H1 (cell line): Measurements from ENCODE around the gene AP3S1. TPM values are rescaled to one million over a fixed set of nuclear protein-coding genes. Genes with fewer than 3 reads are reported as not detected.

Source experiments
- CHD7 ChIP-seq: fragments of 300-600 bp; sonication (generic); IDR thresholded peaks from 2 replicates; pipeline ENCODE4 v1.7.1; 2012; ENCODE audit warnings: low read length, moderate library complexity, mild to moderate bottlenecking, inconsistent platforms; ENCODE audit not compliant: insufficient replicate concordance
- HDAC6 ChIP-seq: IDR thresholded peaks from one replicate; pipeline ENCODE4 v1.7.1; 2012; ENCODE audit warnings: low read depth, mild to moderate bottlenecking, inconsistent platforms, low read length, moderate library complexity
- RAD21 ChIP-seq, 2 experiments: IDR thresholded peaks in 1 of 2; conservative IDR thresholded peaks in 1 of 2; 2 replicates each; pipeline ENCODE4 v1.6.1; 2011; ENCODE audit warnings: low read depth in 2 of 2, low read length in 2 of 2, improper control_type of control experiment in 1 of 2, inconsistent platforms in 1 of 2, mild to moderate bottlenecking in 1 of 2, moderate library complexity in 1 of 2
- SP1 ChIP-seq: IDR thresholded peaks from 2 replicates; pipeline ENCODE4 v1.6.1; 2011; ENCODE audit warnings: low read depth, low read length
- USF2 ChIP-seq: IDR thresholded peaks from 2 replicates; pipeline ENCODE4 v1.6.1; 2011; ENCODE audit warnings: low read length, improper control_type of control experiment
- polyA plus RNA-seq, 7 experiments: library from polyadenylated mRNA; depleted of rRNA in 3 of 7; stranded (reverse) in 5 of 7; unstranded in 2 of 7; fragments of >200 nt in 5 of 7; fragments of 200-250 nt in 2 of 7; gene quantifications; 1 replicate in 5 of 7; 2 replicates in 1 of 7; 4 replicates in 1 of 7; pipeline versions ENCODE4 v1.2.1 to v1.2.3, GENCODE V29; 2011 to 2013; ENCODE audit warnings: missing spikeins in 2 of 7, mixed read lengths in 2 of 7
- total RNA-seq: library from RNA; stranded (reverse); fragmentation: NEBNext Ultra II Directional; extraction: Animal tissue kit (Norgen Biotek cat#: 25700); gene quantifications from 2 replicates; pipeline ENCODE4 v1.2.1, GENCODE V29; 2021

Gene AP3S1
- total and polyA plus RNA-seq, 2 of the 8 experiments (the other 6 are each of a cell fraction or from before 2014, with no cell fraction given), result 26.6 to 72.7 TPM

DNA sequence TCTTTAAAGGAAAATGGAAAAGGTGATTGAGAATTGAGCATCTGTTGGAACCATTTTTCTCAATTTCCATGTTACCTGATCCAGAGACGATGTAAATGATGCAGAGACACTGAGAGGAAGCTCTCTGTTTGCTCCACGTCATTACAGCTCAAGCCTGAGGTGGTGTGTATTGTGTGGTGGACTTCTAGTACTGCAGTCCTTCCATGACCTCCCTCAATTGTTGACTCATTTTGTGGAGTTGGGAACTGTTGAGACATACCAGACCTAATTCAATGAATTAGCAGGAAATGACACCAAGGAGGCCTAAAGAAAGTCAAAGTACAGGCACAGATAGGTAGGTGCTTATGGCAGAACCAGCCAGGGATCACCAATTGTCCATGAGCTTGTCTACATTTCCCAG lies 104.9 kb downstream of the AP3S1 start (continued):
- TF ChIP-seq CHD7, result no peak
- no peak for TF ChIP-seq USF2
- TF ChIP-seq SP1, result no peak
- TF ChIP-seq RAD21 (IDR thresholded peaks at IDR 0.05 in 1 of 2, conservative IDR thresholded peaks at IDR 0.05 in 1 of 2; ENCODE audit: low read depth in 2 of 2, low read length in 2 of 2), result no peak
- no peak for TF ChIP-seq HDAC6
- TF ChIP-seq, all 59 proteins: peak for 0
